DMS153 treated with DMSO at 0.1 percent for 48 hours (cell line): ENCODE results near the gene PRODH2.
A peak's percentile ranks its signal among the peaks of the same experiment; 100 is the strongest.

ENCODE experiments used
- DNase-seq: peaks from one replicate; lab custom pipeline; 2025; ENCODE audit not compliant: unreplicated experiment; lab: John Stamatoyannopoulos, UW

The PRODH2 gene

GRCh38 chr19:35812220-35813042 lies at the start of gene PRODH2:
TSS of gene PRODH2 (minus strand) at chr19:35812845. CDS start at chr19:35812805, 40 bp downstream.
- no peak for DNase-seq

GRCh38 chr19:35861640-35862160 lies 49.1 kb upstream of the PRODH2 start:
- DNase-seq = no peak

- DNase-seq = no peak
Observed at GRCh38 chr19:35860818-35861639, 48.4 kb upstream of the PRODH2 start.

GRCh38 chr19:35860436-35860817 lies 47.8 kb upstream of the PRODH2 start:
- DNase-seq = no peak

- DNase-seq = no peak
Observed at GRCh38 chr19:35859414-35859813, 46.8 kb upstream of the PRODH2 start.

- DNase-seq = no peak
Observed at GRCh38 chr19:35858311-35858710, 45.7 kb upstream of the PRODH2 start.

GRCh38 chr19:35856546-35857149 lies 44.0 kb upstream of the PRODH2 start, which contains the start of gene KIRREL2:
TSS of gene KIRREL2 (plus strand) at chr19:35856911. CDS start at chr19:35857120, 209 bp downstream.
- no peak for DNase-seq

GRCh38 chr19:35853038-35853756 lies 40.6 kb upstream of the PRODH2 start:
- no peak for DNase-seq

- no peak for DNase-seq
Observed at GRCh38 chr19:35852029-35852780, 39.6 kb upstream of the PRODH2 start, which contains the start of gene NPHS1. TSS of gene NPHS1 (minus strand) at chr19:35852504. CDS start at chr19:35851837, 667 bp downstream.

- DNase-seq = peak; percentile 35
Observed at GRCh38 chr19:35851213-35852028, 38.8 kb upstream of the PRODH2 start.

GRCh38 chr19:35848919-35849505 lies 36.4 kb upstream of the PRODH2 start:
- no peak for DNase-seq

GRCh38 chr19:35848486-35848885 lies 35.8 kb upstream of the PRODH2 start:
- DNase-seq = no peak

GRCh38 chr19:35847911-35848310 lies 35.3 kb upstream of the PRODH2 start:
- DNase-seq = no peak

GRCh38 chr19:35846038-35846668 lies 33.5 kb upstream of the PRODH2 start:
- DNase-seq = peak; percentile 33

- no peak for DNase-seq
Observed at GRCh38 chr19:35845215-35846037, 32.8 kb upstream of the PRODH2 start.

GRCh38 chr19:35844482-35845214 lies 32.0 kb upstream of the PRODH2 start:
- DNase-seq = no peak
